HEK293 (cell line): ENCODE data around the gene CD8A.
A peak's percentile ranks its signal among the peaks of the same experiment; 100 is the strongest.

Source experiments
- BCL11B ChIP-seq: fragments of 450-650 bp; formaldehyde crosslinking; IDR thresholded peaks from 2 replicates; pipeline ENCODE4 v1.5.1; 2016; ENCODE audit warnings: low read depth, missing biosample characterization, missing genetic modification characterization
- EGR2 ChIP-seq: fragments of 450-650 bp; formaldehyde crosslinking; IDR thresholded peaks from 2 replicates; pipeline ENCODE4 v1.5.1; 2016; ENCODE audit warnings: low read depth, missing biosample characterization, missing genetic modification characterization
- FEZF1 ChIP-seq: fragments of 450-650 bp; formaldehyde crosslinking; IDR thresholded peaks from 2 replicates; pipeline ENCODE4 v1.5.1; 2016; ENCODE audit warnings: missing biosample characterization, missing genetic modification characterization
- KLF16 ChIP-seq: fragments of 450-650 bp; formaldehyde crosslinking; IDR thresholded peaks from 2 replicates; pipeline ENCODE4 v1.5.1; 2017; ENCODE audit warnings: missing biosample characterization, missing genetic modification characterization
- MYNN ChIP-seq: fragments of 450-650 bp; formaldehyde crosslinking; IDR thresholded peaks from 2 replicates; pipeline ENCODE4 v1.5.1; 2016; ENCODE audit warnings: missing biosample characterization, missing genetic modification characterization, borderline replicate concordance
- REPIN1 ChIP-seq: fragments of 450-650 bp; formaldehyde crosslinking; IDR thresholded peaks from 2 replicates; pipeline ENCODE4 v1.5.1; 2017; ENCODE audit warnings: missing biosample characterization, missing genetic modification characterization, low read depth
- SP7 ChIP-seq: fragments of 450-650 bp; formaldehyde crosslinking; IDR thresholded peaks from 2 replicates; pipeline ENCODE4 v1.5.1; 2016; ENCODE audit warnings: missing biosample characterization, missing genetic modification characterization
- TCF7L2 ChIP-seq: IDR thresholded peaks from 2 replicates; pipeline ENCODE4 v1.6.1; 2011; ENCODE audit warnings: low read depth, mild to moderate bottlenecking, inconsistent platforms, low read length, moderate library complexity, borderline replicate concordance
- WT1 ChIP-seq: fragments of 450-650 bp; formaldehyde crosslinking; IDR thresholded peaks from 2 replicates; pipeline ENCODE4 v1.5.1; 2016; ENCODE audit warnings: missing biosample characterization, missing genetic modification characterization
- ZEB2 ChIP-seq: fragments of 450-650 bp; formaldehyde crosslinking; IDR thresholded peaks from 2 replicates; pipeline ENCODE4 v1.5.1; 2016; ENCODE audit warnings: missing biosample characterization, missing genetic modification characterization
- ZFHX2 ChIP-seq: fragments of 450-650 bp; formaldehyde crosslinking; conservative IDR thresholded peaks from 2 replicates; pipeline ENCODE4 v1.5.1; 2016; ENCODE audit warnings: missing biosample characterization, missing genetic modification characterization
- ZFP41 ChIP-seq: fragments of 450-650 bp; formaldehyde crosslinking; IDR thresholded peaks from 2 replicates; pipeline ENCODE4 v1.5.1; 2016; ENCODE audit warnings: missing biosample characterization, missing genetic modification characterization, borderline replicate concordance
- ZFP69B ChIP-seq: fragments of 450-650 bp; formaldehyde crosslinking; IDR thresholded peaks from 2 replicates; pipeline ENCODE4 v1.5.1; 2016; ENCODE audit warnings: missing biosample characterization, missing genetic modification characterization
- ZNF133 ChIP-seq: fragments of 450-650 bp; formaldehyde crosslinking; IDR thresholded peaks from 2 replicates; pipeline ENCODE4 v1.5.1; 2016; ENCODE audit warnings: missing biosample characterization, missing genetic modification characterization
- ZNF140 ChIP-seq: fragments of 450-650 bp; formaldehyde crosslinking; IDR thresholded peaks from 2 replicates; pipeline ENCODE4 v1.5.1; 2016; ENCODE audit warnings: missing biosample characterization, missing genetic modification characterization
- ZNF174 ChIP-seq: fragments of 450-650 bp; formaldehyde crosslinking; IDR thresholded peaks from 2 replicates; pipeline ENCODE4 v1.5.0; 2017; ENCODE audit warnings: missing biosample characterization, mild to moderate bottlenecking, missing genetic modification characterization
- ZNF23 ChIP-seq: fragments of 450-650 bp; formaldehyde crosslinking; IDR thresholded peaks from 2 replicates; pipeline ENCODE4 v1.5.1; 2016; ENCODE audit warnings: missing biosample characterization, missing genetic modification characterization, borderline replicate concordance
- ZNF335 ChIP-seq: fragments of 450-650 bp; formaldehyde crosslinking; conservative IDR thresholded peaks from 2 replicates; pipeline ENCODE4 v1.5.1; 2016; ENCODE audit warnings: missing biosample characterization, missing genetic modification characterization
- ZNF350 ChIP-seq: fragments of 450-650 bp; formaldehyde crosslinking; IDR thresholded peaks from 2 replicates; pipeline ENCODE4 v1.5.0; 2017; ENCODE audit warnings: missing biosample characterization, mild to moderate bottlenecking, missing genetic modification characterization
- ZNF366 ChIP-seq: fragments of 450-650 bp; formaldehyde crosslinking; conservative IDR thresholded peaks from 2 replicates; pipeline ENCODE4 v1.5.1; 2016; ENCODE audit warnings: missing biosample characterization, missing genetic modification characterization
- ZNF404 ChIP-seq: fragments of 450-650 bp; formaldehyde crosslinking; IDR thresholded peaks from 2 replicates; pipeline ENCODE4 v1.5.1; 2017; ENCODE audit warnings: missing biosample characterization, missing genetic modification characterization
- ZNF544 ChIP-seq: fragments of 450-650 bp; formaldehyde crosslinking; IDR thresholded peaks from 2 replicates; pipeline ENCODE4 v1.5.0; 2017; ENCODE audit warnings: missing biosample characterization, missing genetic modification characterization
- ZNF707 ChIP-seq: fragments of 450-650 bp; formaldehyde crosslinking; IDR thresholded peaks from 2 replicates; pipeline ENCODE4 v1.5.1; 2016; ENCODE audit warnings: missing biosample characterization, missing genetic modification characterization
- ZNF777 ChIP-seq: fragments of 450-650 bp; formaldehyde crosslinking; IDR thresholded peaks from 2 replicates; pipeline ENCODE4 v1.5.1; 2017; ENCODE audit warnings: missing biosample characterization, missing genetic modification characterization, borderline replicate concordance
- TF ChIP-seq, protein P1 (sequence below): fragments of 450-650 bp; formaldehyde crosslinking; IDR thresholded peaks from 2 replicates; pipeline ENCODE4 v1.5.1; 2016; ENCODE audit warnings: missing biosample characterization, missing genetic modification characterization, borderline replicate concordance
- TF ChIP-seq, protein P2 (sequence below): fragments of 450-650 bp; formaldehyde crosslinking; IDR thresholded peaks from 2 replicates; pipeline ENCODE4 v1.5.1; 2016; ENCODE audit warnings: missing biosample characterization, missing genetic modification characterization
- TF ChIP-seq, protein P3 (sequence below): fragments of 450-650 bp; formaldehyde crosslinking; IDR thresholded peaks from 2 replicates; pipeline ENCODE4 v1.5.1; 2017; ENCODE audit warnings: missing biosample characterization, missing genetic modification characterization
- TF ChIP-seq, protein P4 (sequence below): sonication (generic); formaldehyde crosslinking; IDR thresholded peaks from 2 replicates; pipeline ENCODE4 v1.8.1; 2022; ENCODE audit warnings: mild to moderate bottlenecking, moderate library complexity, missing genetic modification reagents
- TF ChIP-seq, protein P5 (sequence below): fragments of 450-650 bp; formaldehyde crosslinking; IDR thresholded peaks from 2 replicates; pipeline ENCODE4 v1.5.1; 2016; ENCODE audit warnings: missing biosample characterization, missing genetic modification characterization

Gene CD8A

DNA sequence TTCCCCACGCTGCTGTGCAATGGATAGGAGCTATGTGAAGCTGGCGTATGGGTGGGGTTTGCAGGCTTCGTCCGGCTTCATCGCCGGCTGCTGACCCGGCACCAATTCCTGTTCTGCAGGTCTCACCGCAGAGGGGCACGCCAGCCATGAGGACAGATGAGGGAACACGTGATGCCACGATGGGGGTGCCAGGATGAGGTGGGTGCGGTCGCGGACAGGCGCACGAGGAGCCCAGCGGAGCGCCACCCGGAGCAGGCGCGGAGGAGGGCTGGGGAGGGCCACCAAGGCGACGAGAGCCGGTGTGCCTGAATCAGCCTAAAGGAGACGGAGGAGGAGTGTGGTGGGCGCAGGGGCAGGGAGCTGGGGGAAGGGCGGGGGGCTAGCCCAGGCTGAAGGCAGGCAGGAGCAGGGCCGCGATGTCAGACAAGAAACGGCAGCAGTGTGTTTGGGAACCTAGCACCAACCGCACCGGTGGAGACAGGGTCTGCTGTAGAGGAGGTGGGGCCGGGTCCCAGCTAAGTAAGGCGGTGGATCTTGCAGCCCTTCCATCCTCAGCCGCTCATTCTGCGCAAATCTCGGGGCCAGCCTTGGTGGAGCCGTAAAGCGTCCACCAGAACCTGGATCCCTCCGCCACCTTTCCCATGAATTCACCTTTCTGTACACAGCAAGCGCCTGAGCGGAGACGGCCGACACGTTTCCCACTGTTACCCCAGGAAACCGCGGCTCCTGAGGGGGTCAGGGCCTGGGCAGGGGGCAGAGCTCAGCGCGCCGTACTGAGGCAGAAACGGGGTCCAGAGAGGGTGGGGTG, 17.0 kb upstream of the CD8A start (continued):
- TF ChIP-seq EGR2 (tag by site-specific recombination) (peak; percentile 77), ZNF707 (no peak), BCL11B (no peak; the same call in 1 of the 2 replicates), ZNF366 (tag by site-specific recombination) (no peak), ZNF133 (tag by site-specific recombination) (no peak), ZFP41 (tag by site-specific recombination) (no peak), KLF16 (peak; percentile 65), WT1 (tag by site-specific recombination) (no peak), ZNF544 (tag by site-specific recombination) (no peak), ZNF404 (no peak), ZNF174 (tag by site-specific recombination) (no peak), ZNF777 (tag by site-specific recombination) (no peak), ZFHX2 (peak; percentile 73), SP7 (tag by site-specific recombination) (no peak), REPIN1 (tag by site-specific recombination) (no peak), ZNF140 (tag by site-specific recombination) (no peak), ZEB2 (tag by site-specific recombination) (no peak), ZFP69B (tag by site-specific recombination) (peak; percentile 66), ZNF23 (tag by site-specific recombination) (no peak), FEZF1 (no peak), TCF7L2 (no peak), MYNN (tag by site-specific recombination) (no peak), ZNF350 (no peak), ZNF335 (tag by site-specific recombination) (peak; percentile 88)
- TF ChIP-seq, protein P1, sequence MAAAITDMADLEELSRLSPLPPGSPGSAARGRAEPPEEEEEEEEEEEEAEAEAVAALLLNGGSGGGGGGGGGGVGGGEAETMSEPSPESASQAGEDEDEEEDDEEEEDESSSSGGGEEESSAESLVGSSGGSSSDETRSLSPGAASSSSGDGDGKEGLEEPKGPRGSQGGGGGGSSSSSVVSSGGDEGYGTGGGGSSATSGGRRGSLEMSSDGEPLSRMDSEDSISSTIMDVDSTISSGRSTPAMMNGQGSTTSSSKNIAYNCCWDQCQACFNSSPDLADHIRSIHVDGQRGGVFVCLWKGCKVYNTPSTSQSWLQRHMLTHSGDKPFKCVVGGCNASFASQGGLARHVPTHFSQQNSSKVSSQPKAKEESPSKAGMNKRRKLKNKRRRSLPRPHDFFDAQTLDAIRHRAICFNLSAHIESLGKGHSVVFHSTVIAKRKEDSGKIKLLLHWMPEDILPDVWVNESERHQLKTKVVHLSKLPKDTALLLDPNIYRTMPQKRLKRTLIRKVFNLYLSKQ = no peak
- TF ChIP-seq, protein P2, sequence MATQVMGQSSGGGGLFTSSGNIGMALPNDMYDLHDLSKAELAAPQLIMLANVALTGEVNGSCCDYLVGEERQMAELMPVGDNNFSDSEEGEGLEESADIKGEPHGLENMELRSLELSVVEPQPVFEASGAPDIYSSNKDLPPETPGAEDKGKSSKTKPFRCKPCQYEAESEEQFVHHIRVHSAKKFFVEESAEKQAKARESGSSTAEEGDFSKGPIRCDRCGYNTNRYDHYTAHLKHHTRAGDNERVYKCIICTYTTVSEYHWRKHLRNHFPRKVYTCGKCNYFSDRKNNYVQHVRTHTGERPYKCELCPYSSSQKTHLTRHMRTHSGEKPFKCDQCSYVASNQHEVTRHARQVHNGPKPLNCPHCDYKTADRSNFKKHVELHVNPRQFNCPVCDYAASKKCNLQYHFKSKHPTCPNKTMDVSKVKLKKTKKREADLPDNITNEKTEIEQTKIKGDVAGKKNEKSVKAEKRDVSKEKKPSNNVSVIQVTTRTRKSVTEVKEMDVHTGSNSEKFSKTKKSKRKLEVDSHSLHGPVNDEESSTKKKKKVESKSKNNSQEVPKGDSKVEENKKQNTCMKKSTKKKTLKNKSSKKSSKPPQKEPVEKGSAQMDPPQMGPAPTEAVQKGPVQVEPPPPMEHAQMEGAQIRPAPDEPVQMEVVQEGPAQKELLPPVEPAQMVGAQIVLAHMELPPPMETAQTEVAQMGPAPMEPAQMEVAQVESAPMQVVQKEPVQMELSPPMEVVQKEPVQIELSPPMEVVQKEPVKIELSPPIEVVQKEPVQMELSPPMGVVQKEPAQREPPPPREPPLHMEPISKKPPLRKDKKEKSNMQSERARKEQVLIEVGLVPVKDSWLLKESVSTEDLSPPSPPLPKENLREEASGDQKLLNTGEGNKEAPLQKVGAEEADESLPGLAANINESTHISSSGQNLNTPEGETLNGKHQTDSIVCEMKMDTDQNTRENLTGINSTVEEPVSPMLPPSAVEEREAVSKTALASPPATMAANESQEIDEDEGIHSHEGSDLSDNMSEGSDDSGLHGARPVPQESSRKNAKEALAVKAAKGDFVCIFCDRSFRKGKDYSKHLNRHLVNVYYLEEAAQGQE (tag by site-specific recombination) = no peak
- TF ChIP-seq, protein P3, sequence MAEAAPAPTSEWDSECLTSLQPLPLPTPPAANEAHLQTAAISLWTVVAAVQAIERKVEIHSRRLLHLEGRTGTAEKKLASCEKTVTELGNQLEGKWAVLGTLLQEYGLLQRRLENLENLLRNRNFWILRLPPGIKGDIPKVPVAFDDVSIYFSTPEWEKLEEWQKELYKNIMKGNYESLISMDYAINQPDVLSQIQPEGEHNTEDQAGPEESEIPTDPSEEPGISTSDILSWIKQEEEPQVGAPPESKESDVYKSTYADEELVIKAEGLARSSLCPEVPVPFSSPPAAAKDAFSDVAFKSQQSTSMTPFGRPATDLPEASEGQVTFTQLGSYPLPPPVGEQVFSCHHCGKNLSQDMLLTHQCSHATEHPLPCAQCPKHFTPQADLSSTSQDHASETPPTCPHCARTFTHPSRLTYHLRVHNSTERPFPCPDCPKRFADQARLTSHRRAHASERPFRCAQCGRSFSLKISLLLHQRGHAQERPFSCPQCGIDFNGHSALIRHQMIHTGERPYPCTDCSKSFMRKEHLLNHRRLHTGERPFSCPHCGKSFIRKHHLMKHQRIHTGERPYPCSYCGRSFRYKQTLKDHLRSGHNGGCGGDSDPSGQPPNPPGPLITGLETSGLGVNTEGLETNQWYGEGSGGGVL (tag by site-specific recombination) = no peak
- TF ChIP-seq, protein P4, sequence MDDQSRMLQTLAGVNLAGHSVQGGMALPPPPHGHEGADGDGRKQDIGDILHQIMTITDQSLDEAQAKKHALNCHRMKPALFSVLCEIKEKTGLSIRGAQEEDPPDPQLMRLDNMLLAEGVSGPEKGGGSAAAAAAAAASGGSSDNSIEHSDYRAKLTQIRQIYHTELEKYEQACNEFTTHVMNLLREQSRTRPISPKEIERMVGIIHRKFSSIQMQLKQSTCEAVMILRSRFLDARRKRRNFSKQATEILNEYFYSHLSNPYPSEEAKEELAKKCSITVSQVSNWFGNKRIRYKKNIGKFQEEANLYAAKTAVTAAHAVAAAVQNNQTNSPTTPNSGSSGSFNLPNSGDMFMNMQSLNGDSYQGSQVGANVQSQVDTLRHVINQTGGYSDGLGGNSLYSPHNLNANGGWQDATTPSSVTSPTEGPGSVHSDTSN (CRISPR knock-in tag) = 0 out of 2 replicates have a peak, but pooled peaks have one; percentile 67
- TF ChIP-seq, protein P5, sequence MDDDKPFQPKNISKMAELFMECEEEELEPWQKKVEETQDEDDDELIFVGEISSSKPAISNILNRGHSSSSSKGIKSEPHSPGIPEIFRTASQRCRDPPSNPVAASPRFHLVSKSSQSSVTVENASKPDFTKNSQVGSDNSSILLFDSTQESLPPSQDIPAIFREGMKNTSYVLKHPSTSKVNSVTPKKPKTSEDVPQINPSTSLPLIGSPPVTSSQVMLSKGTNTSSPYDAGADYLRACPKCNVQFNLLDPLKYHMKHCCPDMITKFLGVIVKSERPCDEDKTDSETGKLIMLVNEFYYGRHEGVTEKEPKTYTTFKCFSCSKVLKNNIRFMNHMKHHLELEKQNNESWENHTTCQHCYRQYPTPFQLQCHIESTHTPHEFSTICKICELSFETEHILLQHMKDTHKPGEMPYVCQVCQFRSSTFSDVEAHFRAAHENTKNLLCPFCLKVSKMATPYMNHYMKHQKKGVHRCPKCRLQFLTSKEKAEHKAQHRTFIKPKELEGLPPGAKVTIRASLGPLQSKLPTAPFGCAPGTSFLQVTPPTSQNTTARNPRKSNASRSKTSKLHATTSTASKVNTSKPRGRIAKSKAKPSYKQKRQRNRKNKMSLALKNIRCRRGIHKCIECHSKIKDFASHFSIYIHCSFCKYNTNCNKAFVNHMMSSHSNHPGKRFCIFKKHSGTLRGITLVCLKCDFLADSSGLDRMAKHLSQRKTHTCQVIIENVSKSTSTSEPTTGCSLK = no peak
